Esophagus muscularis mucosa (tissue), 4 donors: ENCODE measurements around the gene HBP1. TPM values are rescaled to one million over a fixed set of nuclear protein-coding genes. Genes with fewer than 3 reads are reported as not detected.

Experiments
- DNase-seq: peaks from one replicate; pipeline ENCODE4 v3.0.0-alpha.2; 2017; ENCODE audit errors: extremely low spot score
- H3K27ac ChIP-seq, 4 donors: fragments of 200-600 bp; sonication (generic); replicated peaks in 1 of 4; 1 replicate in 3 of 4; 2 replicates in 1 of 4; pipeline ENCODE4 v1.5.1; 2016 to 2019; ENCODE audit warnings: mild to moderate bottlenecking in 1 of 4
- H3K27me3 ChIP-seq, 4 donors: fragments of 200-600 bp; sonication (generic); one replicate each; pipeline versions ENCODE4 v1.5.1 to v1.6.0; 2016 to 2019
- H3K36me3 ChIP-seq, 4 donors: fragments of 200-600 bp; sonication (generic); one replicate each; pipeline ENCODE4 v1.5.1; 2016 to 2019
- H3K4me1 ChIP-seq, 4 donors: fragments of 200-600 bp; sonication (generic); one replicate each; pipeline ENCODE4 v1.5.1; 2016 to 2019
- H3K4me3 ChIP-seq, 4 donors: fragments of 200-600 bp; sonication (generic); 1 replicate in 2 of 4; 2 replicates in 2 of 4; pipeline ENCODE4 v1.5.1; 2016 to 2019; ENCODE audit warnings: mild to moderate bottlenecking in 4 of 4, moderate library complexity in 1 of 4
- H3K9me3 ChIP-seq, 4 donors: fragments of 200-600 bp; sonication (generic); 1 replicate in 3 of 4; 2 replicates in 1 of 4; pipeline ENCODE4 v1.5.1; 2016 to 2019
- EP300 ChIP-seq: sonication (generic); formaldehyde crosslinking; IDR thresholded peaks from one replicate; pipeline ENCODE4 v1.6.1; 2017; ENCODE audit warnings: antibody characterized with exemption
- POLR2A ChIP-seq: fragments of 450-650 bp; IDR thresholded peaks from one replicate; pipeline ENCODE4 v1.6.1; 2017; ENCODE audit warnings: antibody characterized with exemption, moderate library complexity, mild to moderate bottlenecking, low read depth
- POLR2AphosphoS5 ChIP-seq, 2 donors: sonication (generic); formaldehyde crosslinking; IDR thresholded peaks; one replicate each; pipeline ENCODE4 v1.6.1; 2017; ENCODE audit warnings: antibody characterized with exemption in 2 of 2
- WGBS: methylation state at CpG from one replicate; pipeline ENCODE4 v1.1.5; 2018; 5-methylcytosine and 5-hydroxymethylcytosine counted together
- intact Hi-C: fragments of 100-400 bp; cut with DNase I; formaldehyde crosslinking; loops from one replicate; pipeline ENCODE4 v1.15.1; 2023
- total RNA-seq, 4 donors: library from RNA; depleted of rRNA; stranded (reverse); fragments of >200 nt; gene quantifications; one replicate each; pipeline versions ENCODE4 v1.1.0 to v1.2.1, GENCODE V29; 2016
- TF ChIP-seq, protein P1 (sequence below), 3 experiments: fragments of 200-600 bp in 2 of 3; fragments of 450-650 bp in 1 of 3; sonication (generic) in 2 of 3; IDR thresholded peaks; one replicate each; pipeline ENCODE4 v1.5.1; 2017 to 2019; ENCODE audit warnings: antibody characterized with exemption in 3 of 3, mild to moderate bottlenecking in 2 of 3, moderate library complexity in 1 of 3

HBP1 gene
- total RNA-seq, 4 donors from 2014 or later: 60.4 to 113 (median 110) TPM

DNA sequence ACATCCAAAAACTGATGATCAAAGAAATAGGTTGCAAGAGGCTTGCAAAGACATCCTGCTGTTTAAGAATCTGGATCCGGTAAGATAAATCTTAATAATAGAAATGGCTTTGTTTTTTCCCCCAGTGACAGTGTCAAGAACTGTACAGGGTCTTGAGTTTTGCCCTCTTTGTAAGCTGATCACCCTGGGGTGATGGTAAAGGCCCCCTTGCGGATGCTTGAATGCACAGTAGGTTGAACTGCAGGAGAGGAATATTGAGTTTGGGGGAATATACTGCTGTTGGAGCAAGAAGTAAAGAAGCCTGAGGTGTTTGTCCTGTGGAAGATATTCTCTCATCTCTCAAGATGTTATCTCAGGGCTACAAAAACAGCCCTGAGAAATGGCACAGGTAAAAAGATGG is 40.6 kb upstream of the HBP1 start:
- no peaks in the 10 kb centered on the region for H3K4me1 ChIP-seq
- H3K36me3 ChIP-seq: peaks cover 0 to 3% (median 0%) of the 10 kb centered on the region in 4 donors
- no peak overlapping the region for H3K4me3 ChIP-seq
- WGBS: 91% methylated on average over 2 of the region's 2 CpGs
- TF ChIP-seq POLR2A: no peak
- TF ChIP-seq, protein P1, sequence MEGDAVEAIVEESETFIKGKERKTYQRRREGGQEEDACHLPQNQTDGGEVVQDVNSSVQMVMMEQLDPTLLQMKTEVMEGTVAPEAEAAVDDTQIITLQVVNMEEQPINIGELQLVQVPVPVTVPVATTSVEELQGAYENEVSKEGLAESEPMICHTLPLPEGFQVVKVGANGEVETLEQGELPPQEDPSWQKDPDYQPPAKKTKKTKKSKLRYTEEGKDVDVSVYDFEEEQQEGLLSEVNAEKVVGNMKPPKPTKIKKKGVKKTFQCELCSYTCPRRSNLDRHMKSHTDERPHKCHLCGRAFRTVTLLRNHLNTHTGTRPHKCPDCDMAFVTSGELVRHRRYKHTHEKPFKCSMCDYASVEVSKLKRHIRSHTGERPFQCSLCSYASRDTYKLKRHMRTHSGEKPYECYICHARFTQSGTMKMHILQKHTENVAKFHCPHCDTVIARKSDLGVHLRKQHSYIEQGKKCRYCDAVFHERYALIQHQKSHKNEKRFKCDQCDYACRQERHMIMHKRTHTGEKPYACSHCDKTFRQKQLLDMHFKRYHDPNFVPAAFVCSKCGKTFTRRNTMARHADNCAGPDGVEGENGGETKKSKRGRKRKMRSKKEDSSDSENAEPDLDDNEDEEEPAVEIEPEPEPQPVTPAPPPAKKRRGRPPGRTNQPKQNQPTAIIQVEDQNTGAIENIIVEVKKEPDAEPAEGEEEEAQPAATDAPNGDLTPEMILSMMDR (IDR thresholded peaks at IDR 0.05): no peak
- TF ChIP-seq POLR2AphosphoS5 (IDR thresholded peaks at IDR 0.05): no peak
- no peak for TF ChIP-seq EP300
- intact Hi-C loops: no loop called here
- no peak for DNase-seq
- no peaks in the 10 kb centered on the region for H3K27me3 ChIP-seq
- H3K9me3 ChIP-seq: no peaks in the 10 kb centered on the region
- no peak overlapping the region for H3K27ac ChIP-seq

DNA sequence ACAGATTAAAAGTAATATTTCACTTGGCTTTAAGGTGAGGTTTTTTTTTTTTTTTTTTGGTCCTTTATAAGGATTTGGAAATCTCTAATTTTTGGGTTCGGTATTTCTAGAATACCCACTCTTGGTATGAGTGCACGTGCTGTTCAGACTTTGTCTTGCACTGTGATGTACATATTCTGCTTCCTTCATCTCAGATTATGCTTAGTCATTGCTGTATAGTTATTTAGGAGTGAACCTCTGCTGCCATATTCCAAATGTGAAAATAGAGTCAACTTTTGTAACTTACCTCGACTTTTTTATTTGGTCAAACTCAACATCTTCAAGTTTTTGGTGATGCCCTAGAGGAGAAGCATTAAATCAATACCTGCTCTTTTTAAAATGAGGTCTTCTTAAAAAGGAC is 40.1 kb upstream of the HBP1 start:
- 97% methylated on average over 3 of the region's 3 CpGs for WGBS
- Histone ChIP-seq H3K27me3 (no peaks in the 10 kb centered on the region), H3K4me1 (no peaks in the 10 kb centered on the region), H3K4me3 (no peak overlapping the region), H3K36me3 (peaks cover 0 to 3% (median 0%) of the 10 kb centered on the region in 4 donors), H3K9me3 (no peaks in the 10 kb centered on the region), H3K27ac (no peak overlapping the region)
- intact Hi-C loops: no loop called here
- TF ChIP-seq POLR2AphosphoS5 (IDR thresholded peaks at IDR 0.05) (no peak), EP300 (no peak), POLR2A (no peak)
- TF ChIP-seq, protein P1 (IDR thresholded peaks at IDR 0.05): no peak
- DNase-seq: no peak

DNA sequence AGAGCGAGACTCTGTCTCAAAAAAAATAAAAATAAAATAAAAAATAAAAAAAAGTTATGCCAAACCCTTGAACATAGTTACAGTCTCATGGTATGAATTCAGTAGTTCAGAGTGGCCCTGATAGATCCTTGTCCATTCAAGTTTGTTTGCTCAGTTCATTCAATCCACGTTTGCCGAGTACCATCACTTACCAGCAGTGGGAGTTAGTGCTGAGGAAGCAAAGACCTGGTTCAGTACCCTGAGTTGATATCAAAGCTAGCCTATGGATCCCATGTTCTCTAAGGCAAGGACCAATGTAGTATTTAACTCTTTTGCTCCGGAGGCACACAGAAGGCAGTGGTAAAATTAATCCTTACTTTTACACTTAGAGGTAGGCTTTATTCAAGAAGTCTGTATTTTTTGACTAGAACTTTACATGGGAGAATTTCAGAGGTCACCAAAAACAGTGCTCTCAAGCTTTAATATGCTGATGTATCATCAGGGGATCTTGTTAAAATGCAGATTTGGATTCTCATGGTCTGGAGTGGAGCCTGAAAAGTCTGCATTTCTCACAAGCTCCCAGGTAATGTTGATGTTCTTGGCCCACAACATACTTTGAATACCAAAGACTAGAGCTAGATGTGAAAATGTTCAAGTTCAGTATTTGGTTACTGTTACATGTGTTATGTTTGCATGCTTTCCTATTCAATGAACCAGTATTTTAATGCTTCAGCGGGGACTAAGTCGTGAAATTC is 38.1 kb upstream of the HBP1 start:
- TF ChIP-seq, protein P1 (IDR thresholded peaks at IDR 0.05): no peak
- TF ChIP-seq EP300 (no peak), POLR2A (no peak), POLR2AphosphoS5 (IDR thresholded peaks at IDR 0.05) (no peak)
- DNase-seq: no peak
- Histone ChIP-seq H3K9me3 (no peaks in the 10 kb centered on the region), H3K4me1 (no peaks in the 10 kb centered on the region), H3K27me3 (no peaks in the 10 kb centered on the region), H3K4me3 (no peak overlapping the region), H3K36me3 (peaks cover 0 to 3% (median 0%) of the 10 kb centered on the region in 4 donors), H3K27ac (no peak overlapping the region)
- intact Hi-C loops: no loop called here
- WGBS: 80% methylated on average over 6 of the region's 6 CpGs

DNA sequence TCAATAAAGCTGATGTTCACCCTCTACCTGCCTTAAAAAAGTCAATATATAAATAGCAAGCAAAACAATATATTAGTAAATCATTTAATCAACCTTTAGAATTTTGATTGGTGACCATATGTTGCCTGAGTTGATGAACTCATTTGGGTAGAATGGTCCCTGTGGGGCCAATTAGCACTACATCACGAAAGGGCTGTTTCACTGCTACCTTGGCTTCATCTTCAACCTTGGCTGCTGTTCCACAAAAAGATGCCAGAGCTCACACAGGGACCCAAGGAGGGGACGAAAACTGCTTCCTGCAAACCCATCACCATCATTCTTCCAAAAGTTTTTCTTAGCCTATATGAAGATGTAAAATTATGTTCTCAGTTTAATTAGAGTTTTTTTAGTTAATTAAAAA is 35.4 kb upstream of the HBP1 start:
- Histone ChIP-seq H3K27ac (no peak overlapping the region), H3K4me3 (no peak overlapping the region), H3K27me3 (no peaks in the 10 kb centered on the region), H3K4me1 (peaks cover 0 to 1% (median under 1%) of the 10 kb centered on the region in 4 donors), H3K36me3 (peaks cover 0 to 3% (median 0%) of the 10 kb centered on the region in 4 donors), H3K9me3 (no peaks in the 10 kb centered on the region)
- intact Hi-C loops: no loop called here
- DNase-seq: no peak
- TF ChIP-seq POLR2A: no peak
- no peak for TF ChIP-seq POLR2AphosphoS5 (IDR thresholded peaks at IDR 0.05)
- TF ChIP-seq, protein P1 (IDR thresholded peaks at IDR 0.05): no peak
- TF ChIP-seq EP300: no peak
- 75% methylated on average over 2 of the region's 2 CpGs for WGBS
